HEK293 (cell line): Measurements from ENCODE around the gene PRADC1.
A peak's percentile ranks its signal among the peaks of the same experiment; 100 is the strongest.

Experiments
- ATF2 ChIP-seq: fragments of 450-650 bp; formaldehyde crosslinking; IDR thresholded peaks from 2 replicates; pipeline ENCODE4 v1.5.1; 2016; ENCODE audit warnings: missing biosample characterization, missing genetic modification characterization, low read depth
- BCL11B ChIP-seq: fragments of 450-650 bp; formaldehyde crosslinking; IDR thresholded peaks from 2 replicates; pipeline ENCODE4 v1.5.1; 2016; ENCODE audit warnings: low read depth, missing biosample characterization, missing genetic modification characterization
- HOXD13 ChIP-seq: sonication (generic); formaldehyde crosslinking; IDR thresholded peaks from 2 replicates; pipeline ENCODE4 v1.8.0; 2022; ENCODE audit warnings: missing genetic modification reagents, borderline replicate concordance
- MZF1 ChIP-seq: fragments of 450-650 bp; formaldehyde crosslinking; IDR thresholded peaks from 2 replicates; pipeline ENCODE4 v1.5.1; 2017; ENCODE audit warnings: missing biosample characterization, missing genetic modification characterization, borderline replicate concordance
- YY2 ChIP-seq: fragments of 450-650 bp; formaldehyde crosslinking; IDR thresholded peaks from 2 replicates; pipeline ENCODE4 v1.5.1; 2016; ENCODE audit warnings: missing biosample characterization, missing genetic modification characterization
- ZBTB7A ChIP-seq: fragments of 450-650 bp; formaldehyde crosslinking; IDR thresholded peaks from 2 replicates; pipeline ENCODE4 v1.5.1; 2016; ENCODE audit warnings: low read depth, missing biosample characterization, missing genetic modification characterization
- ZFP41 ChIP-seq: fragments of 450-650 bp; formaldehyde crosslinking; IDR thresholded peaks from 2 replicates; pipeline ENCODE4 v1.5.1; 2016; ENCODE audit warnings: missing biosample characterization, missing genetic modification characterization, borderline replicate concordance
- ZNF133 ChIP-seq: fragments of 450-650 bp; formaldehyde crosslinking; IDR thresholded peaks from 2 replicates; pipeline ENCODE4 v1.5.1; 2016; ENCODE audit warnings: missing biosample characterization, missing genetic modification characterization
- ZNF138 ChIP-seq: fragments of 450-650 bp; formaldehyde crosslinking; IDR thresholded peaks from 2 replicates; pipeline ENCODE4 v1.5.1; 2016; ENCODE audit warnings: missing biosample characterization, missing genetic modification characterization, borderline replicate concordance
- ZNF157 ChIP-seq: fragments of 450-650 bp; formaldehyde crosslinking; IDR thresholded peaks from 2 replicates; pipeline ENCODE4 v1.5.1; 2016; ENCODE audit warnings: missing biosample characterization, missing genetic modification characterization
- ZNF221 ChIP-seq: fragments of 450-650 bp; formaldehyde crosslinking; IDR thresholded peaks from 2 replicates; pipeline ENCODE4 v1.5.1; 2017; ENCODE audit warnings: missing biosample characterization, missing genetic modification characterization, borderline replicate concordance
- ZNF23 ChIP-seq: fragments of 450-650 bp; formaldehyde crosslinking; IDR thresholded peaks from 2 replicates; pipeline ENCODE4 v1.5.1; 2016; ENCODE audit warnings: missing biosample characterization, missing genetic modification characterization, borderline replicate concordance
- ZNF426 ChIP-seq: fragments of 450-650 bp; formaldehyde crosslinking; IDR thresholded peaks from 2 replicates; pipeline ENCODE4 v1.5.1; 2017; ENCODE audit warnings: missing biosample characterization, missing genetic modification characterization, mild to moderate bottlenecking, inconsistent platforms, moderate library complexity
- ZNF473 ChIP-seq: fragments of 450-650 bp; formaldehyde crosslinking; IDR thresholded peaks from 2 replicates; pipeline ENCODE4 v1.5.1; 2017; ENCODE audit warnings: missing biosample characterization, missing genetic modification characterization
- ZNF530 ChIP-seq: fragments of 450-650 bp; formaldehyde crosslinking; IDR thresholded peaks from 2 replicates; pipeline ENCODE4 v1.5.1; 2016; ENCODE audit warnings: low read depth, missing biosample characterization, missing genetic modification characterization
- ZNF544 ChIP-seq: fragments of 450-650 bp; formaldehyde crosslinking; IDR thresholded peaks from 2 replicates; pipeline ENCODE4 v1.5.0; 2017; ENCODE audit warnings: missing biosample characterization, missing genetic modification characterization
- ZNF624 ChIP-seq: fragments of 450-650 bp; formaldehyde crosslinking; IDR thresholded peaks from 2 replicates; pipeline ENCODE4 v1.5.1; 2017; ENCODE audit warnings: missing biosample characterization, missing genetic modification characterization
- ZNF629 ChIP-seq: fragments of 450-650 bp; formaldehyde crosslinking; IDR thresholded peaks from 2 replicates; pipeline ENCODE4 v1.5.1; 2017; ENCODE audit warnings: missing biosample characterization, missing genetic modification characterization
- ZNF701 ChIP-seq: fragments of 450-650 bp; formaldehyde crosslinking; IDR thresholded peaks from 2 replicates; pipeline ENCODE4 v1.5.1; 2016; ENCODE audit warnings: missing biosample characterization, missing genetic modification characterization
- ZNF707 ChIP-seq: fragments of 450-650 bp; formaldehyde crosslinking; IDR thresholded peaks from 2 replicates; pipeline ENCODE4 v1.5.1; 2016; ENCODE audit warnings: missing biosample characterization, missing genetic modification characterization
- ZSCAN16 ChIP-seq: fragments of 450-650 bp; formaldehyde crosslinking; IDR thresholded peaks from 2 replicates; pipeline ENCODE4 v1.5.1; 2016; ENCODE audit warnings: missing biosample characterization, missing genetic modification characterization
- ZSCAN23 ChIP-seq: fragments of 450-650 bp; formaldehyde crosslinking; IDR thresholded peaks from 2 replicates; pipeline ENCODE4 v1.5.1; 2016; ENCODE audit warnings: missing biosample characterization, missing genetic modification characterization
- ZSCAN5A ChIP-seq: fragments of 450-650 bp; formaldehyde crosslinking; IDR thresholded peaks from 2 replicates; pipeline ENCODE4 v1.5.1; 2016; ENCODE audit warnings: missing biosample characterization, missing genetic modification characterization
- TF ChIP-seq, protein P1 (sequence below): fragments of 450-650 bp; formaldehyde crosslinking; IDR thresholded peaks from 2 replicates; pipeline ENCODE4 v1.5.1; 2016; ENCODE audit warnings: missing biosample characterization, missing genetic modification characterization

PRADC1 gene

DNA sequence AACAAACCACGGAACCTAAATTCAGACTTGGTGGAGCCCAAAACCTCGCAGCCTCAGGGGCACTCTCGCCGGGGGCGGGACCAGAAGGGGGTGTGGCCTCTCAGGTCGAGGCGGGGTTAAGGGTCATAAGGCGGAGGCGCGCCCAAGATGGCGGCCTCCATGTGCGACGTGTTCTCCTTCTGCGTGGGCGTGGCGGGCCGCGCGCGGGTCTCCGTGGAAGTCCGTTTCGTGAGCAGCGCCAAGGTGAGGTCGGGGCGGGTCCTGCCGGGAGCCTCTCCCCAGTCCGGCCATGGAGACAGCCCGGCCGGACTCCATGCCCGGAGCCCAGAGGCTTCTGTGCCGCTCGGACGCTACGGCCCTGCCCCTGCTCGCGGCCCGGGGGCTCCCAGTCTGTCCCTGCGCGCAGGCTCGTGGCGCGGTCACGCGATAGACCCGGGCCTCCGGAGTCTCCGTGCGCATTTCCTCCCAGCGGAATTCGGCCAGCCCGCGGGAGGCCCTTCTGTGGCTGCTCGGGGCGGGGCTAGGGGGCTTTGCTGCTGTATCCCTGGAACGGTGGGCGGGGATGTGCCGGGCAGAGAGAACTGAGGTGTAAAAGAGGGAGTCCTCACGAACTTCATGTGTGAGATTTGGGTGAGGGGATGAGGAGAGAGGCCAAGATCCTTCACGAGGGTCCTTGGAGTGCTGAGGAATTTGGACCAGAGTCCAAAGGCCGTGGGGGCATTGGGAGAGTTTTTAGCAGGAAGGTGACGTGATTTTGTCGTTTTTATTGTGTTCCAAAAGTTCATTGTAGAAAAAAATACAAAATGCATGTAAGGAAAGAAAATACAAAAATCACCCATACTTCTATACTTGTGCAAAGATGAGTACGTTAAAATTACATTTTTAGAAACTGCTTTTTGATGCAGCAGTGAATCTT lies 18.7 kb downstream of the PRADC1 start, which contains the start of gene SMYD5 (continued):
- TF ChIP-seq ATF2 (no peak), ZNF221 (tag by site-specific recombination) (no peak), ZSCAN23 (tag by site-specific recombination) (no peak), HOXD13 (CRISPR knock-in tag) (no peak), ZNF473 (tag by site-specific recombination) (no peak), ZNF629 (tag by site-specific recombination) (0 out of 2 replicates have a peak, but pooled peaks have one; percentile 30), ZNF530 (tag by site-specific recombination) (no peak), ZNF544 (tag by site-specific recombination) (no peak), MZF1 (tag by site-specific recombination) (no peak), ZNF624 (tag by site-specific recombination) (no peak), ZNF133 (no peak), ZNF426 (tag by site-specific recombination) (no peak), ZNF701 (no peak), ZFP41 (tag by site-specific recombination) (no peak), ZNF707 (tag by site-specific recombination) (no peak), ZSCAN5A (no peak), ZBTB7A (no peak), ZNF23 (tag by site-specific recombination) (no peak), YY2 (tag by site-specific recombination) (peak; percentile 94), ZNF157 (tag by site-specific recombination) (no peak), ZSCAN16 (tag by site-specific recombination) (no peak), ZNF138 (no peak), BCL11B (tag by site-specific recombination) (peak; percentile 43; the same call in 1 of the 2 replicates)
- TF ChIP-seq, protein P1, sequence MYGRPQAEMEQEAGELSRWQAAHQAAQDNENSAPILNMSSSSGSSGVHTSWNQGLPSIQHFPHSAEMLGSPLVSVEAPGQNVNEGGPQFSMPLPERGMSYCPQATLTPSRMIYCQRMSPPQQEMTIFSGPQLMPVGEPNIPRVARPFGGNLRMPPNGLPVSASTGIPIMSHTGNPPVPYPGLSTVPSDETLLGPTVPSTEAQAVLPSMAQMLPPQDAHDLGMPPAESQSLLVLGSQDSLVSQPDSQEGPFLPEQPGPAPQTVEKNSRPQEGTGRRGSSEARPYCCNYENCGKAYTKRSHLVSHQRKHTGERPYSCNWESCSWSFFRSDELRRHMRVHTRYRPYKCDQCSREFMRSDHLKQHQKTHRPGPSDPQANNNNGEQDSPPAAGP (tag by site-specific recombination) = peak; percentile 79; the same call in 1 of the 2 replicates
